SU-DHL-6 (cell line): ENCODE measurements around the gene TMPRSS13.

Experiments used
- CTCF ChIP-seq: fragments of 200-600 bp; sonication (generic); IDR thresholded peaks from one replicate; pipeline ENCODE4 v1.5.1; 2017; ENCODE audit warnings: antibody characterized with exemption, mild to moderate bottlenecking, low read length, moderate library complexity; ENCODE audit not compliant: insufficient read depth, poor library complexity, severe bottlenecking
- EZH2phosphoT487 ChIP-seq: fragments of 200-600 bp; sonication (generic), shearing (Covaris generic); conservative IDR thresholded peaks from 2 replicates; pipeline ENCODE4 v1.6.1; 2018; ENCODE audit warnings: mild to moderate bottlenecking, antibody characterized with exemption, low read length, moderate library complexity, mixed read lengths

DNA sequence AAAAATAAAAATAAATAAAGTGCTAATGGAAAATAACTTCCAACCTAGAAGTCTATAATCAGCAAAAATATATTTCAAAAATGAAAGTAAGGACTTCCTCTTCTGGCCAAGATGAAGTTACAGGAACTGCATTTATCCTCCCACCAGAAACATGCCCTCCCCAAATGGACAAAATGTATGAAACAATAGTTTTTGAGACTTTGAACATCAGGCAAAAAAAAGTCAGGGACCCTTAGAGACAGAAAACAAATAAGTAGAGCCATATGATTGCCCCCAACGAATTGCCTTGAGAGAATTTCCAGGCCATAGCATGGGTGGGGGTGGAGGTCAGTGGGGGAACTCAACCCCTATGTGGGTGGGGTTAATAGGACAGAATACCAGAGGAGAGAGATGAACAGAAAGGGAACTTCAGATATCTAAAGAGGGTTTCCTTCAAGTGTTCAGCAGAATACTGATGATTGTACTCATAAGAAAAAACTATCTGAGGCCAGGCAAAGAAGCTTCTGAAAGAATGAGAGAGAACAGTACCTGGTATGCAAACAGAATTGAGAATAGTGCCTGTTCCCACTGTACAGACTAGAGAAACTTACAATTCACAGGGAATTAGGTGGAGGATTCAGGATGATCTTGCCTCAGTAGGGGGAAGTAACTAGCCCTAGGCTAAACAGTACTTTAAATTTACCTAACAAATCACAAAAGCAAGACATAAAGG is 30.4 kb upstream of the TMPRSS13 start:
- TF ChIP-seq CTCF, result no peak
- no peak for TF ChIP-seq EZH2phosphoT487
